Middle frontal gyrus (tissue), 1 donor: ENCODE data around the gene ZBTB16.

Experiments
- DNase-seq: peaks from one replicate; pipeline ENCODE4 v3.0.0-alpha.2; 2015; ENCODE audit warnings: low spot score; ENCODE audit errors: extremely low spot score

ZBTB16 gene

DNA sequence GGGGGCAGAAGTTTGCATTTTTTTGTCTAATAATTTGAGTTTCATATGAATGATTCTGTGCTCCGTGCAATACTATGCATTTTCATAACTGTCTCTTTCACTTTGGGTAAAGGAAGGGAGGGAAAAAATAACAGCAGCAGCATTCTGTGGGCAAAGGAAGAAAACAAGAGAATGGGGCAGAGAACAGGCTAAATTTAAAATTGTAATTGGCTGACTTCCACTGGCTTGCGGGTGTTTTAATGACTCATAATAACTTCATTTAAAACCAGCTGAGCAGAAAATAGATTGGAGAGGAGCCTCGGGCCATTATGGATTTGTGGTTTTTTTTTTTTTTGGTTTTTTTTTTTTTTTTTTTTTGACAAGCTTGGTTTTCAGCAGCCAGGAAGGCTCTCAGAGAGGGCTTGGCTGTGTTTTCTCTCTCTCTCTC lies 107.4 kb downstream of the ZBTB16 start:
- peak; percentile 68 for DNase-seq

DNA sequence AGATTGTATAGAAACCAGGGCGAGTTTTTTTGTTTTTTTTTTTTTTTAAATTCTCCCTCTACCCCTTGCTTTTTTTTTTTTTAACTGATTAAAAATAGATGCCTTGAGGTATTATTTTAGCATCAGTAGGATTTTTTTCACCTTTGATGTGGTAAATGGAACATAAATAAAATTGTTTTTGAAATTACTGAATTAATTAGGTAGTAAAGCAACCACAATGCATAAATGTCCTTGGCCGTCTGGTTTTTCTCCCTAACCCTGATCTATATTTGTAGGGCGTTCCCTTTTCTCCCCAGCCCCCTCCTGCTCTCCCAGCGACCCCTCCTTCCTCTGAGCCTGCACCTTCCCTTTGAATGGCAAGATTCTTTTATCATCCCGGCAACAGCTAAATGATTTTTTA lies 107.8 kb downstream of the ZBTB16 start:
- no peak for DNase-seq

DNA sequence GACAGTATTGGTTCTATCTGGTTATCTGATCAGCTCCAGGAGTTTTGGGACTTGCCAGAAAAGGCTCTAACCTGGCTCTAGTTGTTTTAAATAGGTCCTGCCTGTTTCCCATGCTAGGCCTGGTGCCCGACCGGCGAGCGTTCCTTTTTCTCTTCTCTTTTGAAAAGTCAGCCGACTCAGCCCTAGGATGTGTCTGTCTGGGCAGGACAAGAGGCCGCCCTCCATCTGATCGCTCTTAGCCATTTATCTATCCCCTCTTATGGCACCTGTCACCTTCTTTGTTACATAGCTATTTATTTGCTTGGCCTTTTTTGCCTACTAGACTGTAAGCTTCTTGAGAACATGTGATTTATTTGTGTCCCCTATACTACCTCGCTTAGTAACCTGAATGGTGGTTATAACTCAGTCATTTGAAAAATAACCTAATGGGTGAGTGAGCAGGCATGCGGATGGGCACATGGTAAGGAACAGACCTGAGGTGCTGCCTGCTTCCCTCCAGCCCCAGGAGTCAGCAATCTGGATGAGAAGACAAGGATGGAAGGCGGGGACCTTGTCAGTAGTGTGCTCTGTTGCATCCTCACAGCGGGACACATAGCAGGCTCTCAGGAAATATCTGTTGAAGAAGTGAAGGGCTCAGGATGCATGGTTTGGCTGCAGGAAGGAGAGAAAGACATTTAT lies 108.4 kb downstream of the ZBTB16 start:
- no peak for DNase-seq

GRCh38 chr11:114168691-114169090 lies 109.2 kb downstream of the ZBTB16 start:
- no peak for DNase-seq

DNA sequence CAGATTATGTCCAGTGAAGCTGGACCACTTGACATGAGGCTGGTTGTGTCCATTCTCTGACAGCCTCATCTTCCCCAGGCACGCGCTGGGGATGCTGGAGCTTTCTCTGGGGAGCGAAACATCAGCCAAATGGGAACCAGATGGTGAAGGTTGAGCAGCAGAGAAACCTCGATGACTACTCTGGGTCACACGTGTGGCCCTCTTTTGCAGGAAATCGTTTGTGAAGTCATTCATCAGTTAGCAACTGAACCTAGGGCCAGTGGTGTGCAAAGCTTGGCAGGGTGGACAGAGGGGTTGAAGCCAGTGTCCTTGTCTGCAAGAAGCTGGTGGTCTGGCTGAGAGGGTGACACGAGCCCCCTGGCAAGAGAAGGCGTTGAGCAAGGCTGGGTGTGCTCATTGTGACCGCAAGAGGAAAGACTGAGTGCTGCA lies 109.8 kb downstream of the ZBTB16 start:
- no peak for DNase-seq

- no peak for DNase-seq
Observed at GRCh38 chr11:114169821-114170220, 110.3 kb downstream of the ZBTB16 start.

DNA sequence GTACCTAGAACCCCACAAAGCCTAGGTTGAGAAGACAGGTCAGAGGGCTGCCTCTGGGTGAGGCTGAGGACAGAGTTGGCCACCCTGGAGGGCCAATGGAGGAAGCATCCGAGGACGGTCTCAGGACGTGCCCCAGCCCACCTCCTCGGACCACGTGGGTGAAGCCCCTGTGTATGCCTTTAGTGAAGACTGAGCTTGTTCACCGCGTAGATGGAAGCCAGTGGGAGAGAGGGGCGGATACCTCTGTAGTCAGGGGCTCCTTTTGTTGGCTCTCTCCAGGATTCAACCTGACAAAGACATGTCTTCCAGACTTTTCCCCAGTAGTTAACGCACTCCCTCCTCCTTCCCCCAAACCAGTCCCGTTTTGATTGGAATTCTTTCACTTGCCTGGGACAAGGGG lies 110.7 kb downstream of the ZBTB16 start:
- DNase-seq = no peak

GRCh38 chr11:114171257-114172054 lies 111.9 kb downstream of the ZBTB16 start:
- DNase-seq = no peak

DNA sequence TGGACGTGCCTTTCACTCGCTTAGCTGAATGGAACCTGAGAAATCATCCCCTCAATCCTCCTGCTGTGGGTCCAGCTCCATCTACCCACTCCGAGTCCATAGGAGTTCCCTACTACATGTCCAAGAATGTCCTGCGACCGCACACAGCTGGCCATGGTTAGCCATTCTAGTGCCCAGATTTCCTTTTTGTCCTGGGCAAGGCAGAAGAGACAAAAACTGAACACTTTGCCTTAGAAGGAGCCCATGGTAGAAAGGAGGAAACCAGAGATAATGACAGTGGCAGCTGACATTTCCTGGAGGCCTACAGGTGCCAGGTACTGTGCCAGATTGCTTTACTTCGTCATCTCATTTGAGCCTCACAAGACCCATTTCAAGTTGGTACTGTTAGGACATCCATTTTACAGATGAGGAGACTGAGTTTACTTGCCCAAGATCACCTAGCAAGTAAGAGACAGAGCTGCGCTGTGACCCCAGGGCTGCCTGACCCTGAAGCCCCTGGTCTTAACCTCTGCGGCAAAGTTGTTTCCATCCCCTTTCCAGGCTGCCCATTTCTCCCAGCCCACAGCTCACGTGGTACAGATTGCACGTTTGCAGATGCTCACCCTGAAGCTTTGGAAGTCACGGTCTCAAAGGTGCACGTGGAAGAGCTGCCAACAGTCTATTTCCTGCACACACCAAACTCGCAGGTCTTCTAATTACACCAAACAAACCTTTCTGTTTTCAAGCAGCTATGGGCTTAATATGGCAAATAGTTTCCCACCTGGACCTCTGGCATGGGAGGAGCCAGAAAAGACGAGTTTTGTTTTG lies 112.7 kb downstream of the ZBTB16 start:
- DNase-seq = no peak

DNA sequence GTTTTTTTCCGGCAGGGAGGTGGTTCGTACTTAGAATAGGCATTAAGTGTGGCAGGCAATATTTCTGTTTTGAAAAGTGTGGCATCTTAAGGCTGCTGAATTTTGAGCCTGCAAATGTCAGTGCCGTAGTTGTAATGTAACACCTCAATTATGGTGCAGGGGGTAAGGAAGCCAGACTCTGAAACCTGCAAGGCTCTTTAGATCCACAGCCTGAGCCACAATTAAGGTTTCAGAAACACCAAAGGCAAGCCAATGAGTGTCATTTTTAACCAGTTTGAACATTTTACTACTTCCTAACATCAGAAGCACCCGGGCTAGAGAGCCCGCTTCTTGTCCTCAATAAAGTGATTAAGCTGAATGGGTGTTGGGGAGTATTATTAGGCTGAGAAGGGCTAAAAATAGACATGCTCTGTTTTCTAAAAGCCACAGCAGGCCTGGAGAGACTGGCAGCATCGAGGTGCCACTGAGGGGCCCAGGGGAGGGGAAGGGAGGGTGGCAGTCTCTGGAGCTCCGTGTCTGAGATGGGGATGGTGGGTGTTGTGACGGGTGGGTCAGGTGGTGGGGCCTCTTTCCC lies 113.4 kb downstream of the ZBTB16 start:
- DNase-seq = no peak

GRCh38 chr11:114173843-114174242 lies 114.3 kb downstream of the ZBTB16 start:
- no peak for DNase-seq

DNA sequence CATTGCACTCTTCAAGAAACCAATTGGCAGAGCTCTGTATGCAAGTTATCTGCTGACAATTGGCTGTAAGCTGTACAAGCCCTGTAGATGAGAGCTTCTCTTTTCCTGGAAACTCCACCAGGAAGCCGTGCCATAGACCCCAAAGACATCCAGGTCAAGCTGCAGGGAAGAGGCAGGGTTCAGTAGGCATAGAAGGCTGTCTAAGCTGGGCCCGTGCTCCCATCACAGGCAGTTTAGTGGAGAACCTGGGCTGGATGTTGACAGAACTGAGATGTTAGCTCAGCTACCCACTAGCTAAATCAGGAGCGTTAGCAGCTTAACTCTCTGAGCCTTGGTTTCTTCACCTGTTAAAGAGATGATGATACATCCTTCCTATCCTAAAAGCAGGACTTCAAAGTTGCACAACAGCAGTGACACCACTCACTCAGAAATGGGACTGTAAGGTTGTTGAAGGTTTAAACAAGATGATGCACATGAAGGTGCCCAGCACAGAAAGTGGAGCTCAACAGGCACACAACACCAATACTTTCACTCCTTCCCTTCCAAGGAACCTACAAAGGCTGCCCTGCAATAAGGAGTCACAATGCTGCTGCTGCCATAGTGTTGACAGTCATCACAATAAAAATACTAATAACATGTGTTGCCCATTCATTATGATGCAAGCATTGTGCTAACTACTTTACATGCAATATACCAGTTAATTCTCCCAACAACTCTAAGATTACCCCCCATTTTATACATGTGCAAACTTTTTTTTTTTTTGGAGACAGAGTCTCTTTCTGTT lies 115.4 kb downstream of the ZBTB16 start:
- no peak for DNase-seq

- no peak for DNase-seq
Observed at GRCh38 chr11:114175706-114176105, 116.2 kb downstream of the ZBTB16 start.

DNA sequence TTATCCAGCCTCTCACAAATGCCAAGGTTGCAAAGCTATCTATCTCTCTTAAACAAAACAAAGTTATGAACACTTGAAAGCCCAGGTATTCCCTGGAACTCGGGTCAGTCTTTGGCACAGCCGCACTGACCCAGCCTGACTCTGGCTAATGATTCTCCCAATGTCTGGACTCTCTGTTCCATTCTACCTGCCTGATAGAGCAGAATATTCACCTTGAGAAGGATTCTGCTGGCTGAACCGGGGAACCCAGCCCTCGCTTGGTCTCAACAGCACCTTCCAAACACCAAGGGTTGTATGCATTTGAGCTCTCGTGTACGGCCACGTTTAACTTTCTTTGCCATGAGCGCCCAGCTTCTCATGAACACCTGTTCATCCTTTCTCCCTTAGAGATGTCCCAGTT lies 116.8 kb downstream of the ZBTB16 start:
- no peak for DNase-seq

DNA sequence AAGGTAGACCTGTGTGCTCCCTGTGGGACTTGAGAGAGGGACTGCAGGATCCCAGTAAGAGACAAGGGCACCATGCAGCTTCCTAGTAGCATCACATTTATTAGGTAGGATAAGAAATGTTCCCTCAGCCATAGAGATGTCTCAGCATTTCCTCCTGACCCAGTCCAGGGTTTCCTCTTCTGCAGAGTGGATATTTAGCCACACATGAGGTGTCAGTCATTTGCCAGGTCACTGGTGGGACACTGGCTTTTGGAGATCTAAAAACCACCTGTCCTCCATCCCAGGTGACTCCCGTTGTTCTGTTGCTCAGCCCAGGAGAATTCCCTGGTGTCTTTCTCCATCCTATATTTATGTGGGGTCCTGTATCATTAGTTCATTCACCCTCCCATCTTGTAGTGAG lies 119.1 kb downstream of the ZBTB16 start:
- DNase-seq = no peak

DNA sequence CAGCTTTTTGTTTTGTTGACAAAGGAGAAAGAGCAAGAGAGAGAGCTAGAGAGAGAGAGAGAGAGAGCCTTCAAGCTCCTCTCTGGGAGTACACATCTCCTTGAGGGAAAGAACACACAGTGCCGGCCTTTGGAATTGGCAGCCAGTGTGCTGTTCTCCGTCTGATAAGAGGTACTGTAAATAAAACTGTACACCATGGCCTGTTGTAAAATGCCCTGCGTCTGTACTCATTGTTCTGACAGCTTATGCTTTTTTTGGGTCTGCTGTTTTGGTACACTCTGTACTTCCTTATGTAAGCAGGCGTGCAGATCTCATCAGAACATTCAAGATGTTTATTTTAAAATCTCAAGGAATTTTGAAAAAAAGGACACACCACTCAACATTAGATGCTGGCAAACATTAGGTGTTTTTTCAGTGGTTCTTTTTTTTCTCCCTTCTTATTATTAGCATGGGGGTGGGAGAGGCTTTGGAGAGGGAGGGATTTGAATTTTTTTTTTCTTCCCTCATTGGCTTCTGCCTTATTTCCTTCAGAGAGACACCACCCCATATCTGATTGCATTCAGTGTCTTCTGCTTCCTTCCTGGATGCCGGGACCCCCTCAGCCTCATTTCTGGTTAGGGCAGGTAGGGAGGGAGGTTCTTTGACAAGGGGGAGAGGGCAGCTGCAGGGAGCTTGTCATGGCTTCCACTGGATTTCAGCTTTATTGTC lies 119.9 kb downstream of the ZBTB16 start:
- DNase-seq = peak; percentile 65

- DNase-seq = no peak
Observed at GRCh38 chr11:114180301-114181055, 121.0 kb downstream of the ZBTB16 start.

DNA sequence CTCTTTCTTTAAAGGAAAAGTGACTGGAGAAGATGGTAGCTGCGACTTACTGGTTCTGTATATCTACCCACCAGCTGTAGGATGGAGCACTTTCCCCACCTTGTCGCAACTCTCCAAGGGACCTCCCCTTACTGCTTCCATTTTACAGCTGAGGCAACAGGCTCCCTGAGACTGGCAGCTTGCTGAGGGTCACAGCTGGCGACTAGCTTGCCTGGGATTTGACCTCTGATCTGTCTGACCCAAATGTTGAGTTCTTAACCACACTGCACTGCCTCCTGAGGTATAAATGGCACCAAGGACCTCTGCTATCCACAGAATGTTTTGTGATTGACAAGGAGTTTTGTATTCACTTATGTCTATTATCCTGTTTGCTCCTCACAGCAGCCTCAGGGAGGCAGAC lies 121.7 kb downstream of the ZBTB16 start:
- no peak for DNase-seq

DNA sequence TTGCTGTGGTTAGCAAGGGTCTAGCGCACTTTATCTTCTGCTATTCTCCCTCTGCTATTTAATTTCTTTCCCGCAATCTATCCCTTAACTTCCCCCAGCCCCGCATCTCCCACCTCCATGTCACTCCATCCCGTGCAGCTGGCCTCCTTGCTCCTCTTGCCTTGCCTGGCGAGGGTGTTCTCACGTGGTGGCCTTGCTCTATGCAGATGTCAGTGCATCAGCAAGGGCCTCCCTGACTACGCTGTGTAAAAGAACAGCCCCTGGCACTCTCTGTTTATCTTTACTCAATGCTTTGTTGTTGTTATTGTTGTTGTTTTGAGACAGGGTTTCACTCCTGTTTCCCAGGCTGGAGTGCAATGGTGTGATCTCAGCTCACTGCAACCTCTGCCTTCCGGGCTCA lies 122.2 kb downstream of the ZBTB16 start:
- DNase-seq = no peak
